ENCODE data around the gene BTRC. TPM values are rescaled to one million over a fixed set of nuclear protein-coding genes. Genes with fewer than 3 reads are reported as not detected.

The BTRC gene
- total RNA-seq, 1 experiment from 2014 or later = 29.1 TPM

DNA sequence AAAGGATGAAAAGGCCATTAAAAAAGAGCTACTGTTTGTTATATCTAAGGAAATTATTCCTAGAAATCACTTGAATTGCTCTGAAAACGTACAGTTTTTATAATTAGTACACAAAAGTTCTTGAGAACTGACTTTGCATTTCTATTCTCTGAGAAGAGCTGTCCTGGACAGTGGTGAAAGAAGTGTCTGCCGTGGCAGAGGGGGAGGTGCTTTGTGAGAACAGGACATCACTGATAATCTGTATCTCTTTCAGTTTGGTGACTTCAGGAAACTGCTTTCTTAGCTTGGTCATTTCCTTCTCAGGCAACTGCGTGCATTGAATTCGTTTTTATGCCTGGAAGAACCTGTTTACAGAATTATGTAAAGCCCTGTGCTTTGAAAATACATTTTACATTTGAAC is 182.0 kb downstream of the BTRC start:
- POLR2A ChIA-PET = interaction anchor here (0.6 kb wide), 1 partner anchor 14 kb away, joined by 3 read pairs; no protein-coding TSS in a partner anchor
- H3K36me3 ChIP-seq (ENCODE audit: control insufficient read depth in 1 of 2, insufficient read depth in 2 of 2, low read length in 2 of 2) = no peaks in the 10 kb centered on the region
- H2AFZ ChIP-seq (ENCODE audit: low read depth, low read length, poor library complexity, severe bottlenecking) = no peak overlapping the region
- no peaks in the 10 kb centered on the region for H3K9me3 ChIP-seq (ENCODE audit: control insufficient read depth in 1 of 2, insufficient read depth in 1 of 2, low read depth in 1 of 2, low read length in 2 of 2)
- no peak overlapping the region for H3K4me2 ChIP-seq (ENCODE audit: low read length)
- ATAC-seq (no peak), DNase-seq (ENCODE audit: low read depth, low spot score) (no peak)
- intact Hi-C loops (cut with micrococcal nuclease) = no loop called here
- no peaks in the 10 kb centered on the region for H3K9me2 ChIP-seq (ENCODE audit: insufficient read depth)
- no peak overlapping the region for H3K27ac ChIP-seq (ENCODE audit: low read depth, low read length)
- BruUV-seq (replicated peaks) = no TSS peak
- no peak overlapping the region for H3K9ac ChIP-seq (ENCODE audit: low read length)
- RAD21 ChIA-PET (ENCODE audit: low non-redundant PET in 1 of 2, low total read pairs in 2 of 2, uncharacterized antibody in 2 of 2, unreplicated experiment in 2 of 2) = no interaction called here
- TF ChIP-seq POLR2AphosphoS5 (IDR thresholded peaks at IDR 0.05; ENCODE audit: low read depth, low read length) (no peak), EZH2phosphoT487 (IDR thresholded peaks at IDR 0.05; ENCODE audit: borderline replicate concordance) (no peak)
- H3K4me3 ChIP-seq (replicated peaks in 1 of 2; ENCODE audit: low read depth in 1 of 2, low read length in 2 of 2) = no peak overlapping the region
- no peaks in the 10 kb centered on the region for H4K20me1 ChIP-seq (ENCODE audit: insufficient read depth)
- H3K4me1 ChIP-seq (ENCODE audit: control insufficient read depth in 1 of 2, insufficient read depth in 2 of 2, low read length in 2 of 2) = no peaks in the 10 kb centered on the region
- CTCF ChIA-PET = interaction anchor here (0.8 to 2.5 kb wide), 14 partner anchors 8 to 374 kb away, joined by 3 to 8 read pairs (median 4); no protein-coding TSS in a partner anchor
- no peaks in the 10 kb centered on the region for H3K79me2 ChIP-seq (ENCODE audit: insufficient read depth, low read length)
- no peaks in the 10 kb centered on the region for H3K27me3 ChIP-seq (ENCODE audit: insufficient read depth, low read length)

DNA sequence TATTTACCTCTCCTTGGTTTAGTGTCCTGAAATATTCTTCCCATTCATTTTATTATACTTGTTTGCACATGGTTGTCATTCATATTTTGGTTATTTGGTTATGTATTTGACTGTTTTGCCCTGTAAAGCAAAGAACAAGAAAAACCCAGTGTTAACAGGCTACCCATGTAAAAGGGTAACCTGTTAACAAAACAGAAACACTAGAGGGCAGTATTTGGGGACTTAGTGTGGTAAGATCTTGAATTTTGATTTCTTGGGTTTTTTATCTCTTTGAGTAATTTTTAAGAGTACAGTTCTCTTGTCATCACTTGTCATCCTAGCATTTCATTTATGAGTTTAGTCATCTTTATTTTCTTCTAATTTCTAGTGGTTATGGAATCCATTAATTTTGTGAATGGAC is 182.8 kb downstream of the BTRC start:
- Histone ChIP-seq H3K27ac (ENCODE audit: low read depth, low read length) (no peak overlapping the region), H3K9me2 (ENCODE audit: insufficient read depth) (no peaks in the 10 kb centered on the region), H3K4me3 (replicated peaks in 1 of 2; ENCODE audit: low read depth in 1 of 2, low read length in 2 of 2) (no peak overlapping the region), H3K4me1 (ENCODE audit: control insufficient read depth in 1 of 2, insufficient read depth in 2 of 2, low read length in 2 of 2) (no peaks in the 10 kb centered on the region), H4K20me1 (ENCODE audit: insufficient read depth) (no peaks in the 10 kb centered on the region), H3K27me3 (ENCODE audit: insufficient read depth, low read length) (no peaks in the 10 kb centered on the region), H3K79me2 (ENCODE audit: insufficient read depth, low read length) (no peaks in the 10 kb centered on the region), H3K4me2 (ENCODE audit: low read length) (no peak overlapping the region), H2AFZ (ENCODE audit: low read depth, low read length, poor library complexity, severe bottlenecking) (no peak overlapping the region), H3K9me3 (ENCODE audit: control insufficient read depth in 1 of 2, insufficient read depth in 1 of 2, low read depth in 1 of 2, low read length in 2 of 2) (no peaks in the 10 kb centered on the region), H3K36me3 (ENCODE audit: control insufficient read depth in 1 of 2, insufficient read depth in 2 of 2, low read length in 2 of 2) (no peaks in the 10 kb centered on the region), H3K9ac (ENCODE audit: low read length) (no peak overlapping the region)
- DNase-seq (ENCODE audit: low read depth, low spot score) (peak; percentile 39), ATAC-seq (peak; percentile 78)
- CTCF ChIA-PET = interaction anchor here (0.6 to 2.5 kb wide), 16 partner anchors 9 to 375 kb away, joined by 3 to 8 read pairs (median 4); no protein-coding TSS in a partner anchor
- TF ChIP-seq ZFX (IDR thresholded peaks at IDR 0.05) = no peak
- TF ChIP-seq, protein P1, sequence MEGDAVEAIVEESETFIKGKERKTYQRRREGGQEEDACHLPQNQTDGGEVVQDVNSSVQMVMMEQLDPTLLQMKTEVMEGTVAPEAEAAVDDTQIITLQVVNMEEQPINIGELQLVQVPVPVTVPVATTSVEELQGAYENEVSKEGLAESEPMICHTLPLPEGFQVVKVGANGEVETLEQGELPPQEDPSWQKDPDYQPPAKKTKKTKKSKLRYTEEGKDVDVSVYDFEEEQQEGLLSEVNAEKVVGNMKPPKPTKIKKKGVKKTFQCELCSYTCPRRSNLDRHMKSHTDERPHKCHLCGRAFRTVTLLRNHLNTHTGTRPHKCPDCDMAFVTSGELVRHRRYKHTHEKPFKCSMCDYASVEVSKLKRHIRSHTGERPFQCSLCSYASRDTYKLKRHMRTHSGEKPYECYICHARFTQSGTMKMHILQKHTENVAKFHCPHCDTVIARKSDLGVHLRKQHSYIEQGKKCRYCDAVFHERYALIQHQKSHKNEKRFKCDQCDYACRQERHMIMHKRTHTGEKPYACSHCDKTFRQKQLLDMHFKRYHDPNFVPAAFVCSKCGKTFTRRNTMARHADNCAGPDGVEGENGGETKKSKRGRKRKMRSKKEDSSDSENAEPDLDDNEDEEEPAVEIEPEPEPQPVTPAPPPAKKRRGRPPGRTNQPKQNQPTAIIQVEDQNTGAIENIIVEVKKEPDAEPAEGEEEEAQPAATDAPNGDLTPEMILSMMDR (IDR thresholded peaks at IDR 0.05 in 2 of 3, conservative IDR thresholded peaks at IDR 0.05 in 1 of 3; ENCODE audit: borderline replicate concordance in 1 of 3, insufficient read depth in 1 of 3, low read depth in 2 of 3, low read length in 2 of 3) = peak; percentile 53 to 93 (median 72); a peak in 5 of 6 replicates
- TF ChIP-seq RAD21 (IDR thresholded peaks at IDR 0.05; ENCODE audit: low read depth) = peak; percentile 47
- intact Hi-C loops (cut with micrococcal nuclease) = no loop called here
- RAD21 ChIA-PET (ENCODE audit: low non-redundant PET in 1 of 2, low total read pairs in 2 of 2, uncharacterized antibody in 2 of 2, unreplicated experiment in 2 of 2) = no interaction called here
- BruUV-seq (replicated peaks) = no TSS peak
- POLR2A ChIA-PET = no interaction called here

Data from HCT116 (cell line).